Keratinocyte (primary cell): ENCODE results near the gene MPZL1.

Experiments
- CTCF ChIP-seq, 3 experiments: IDR thresholded peaks in 1 of 3; conservative IDR thresholded peaks in 1 of 3; optimal IDR thresholded peaks in 1 of 3; 2 replicates in 2 of 3; 3 replicates in 1 of 3; pipeline versions ENCODE3 to v1.5.1; 2011; ENCODE audit warnings: low read length in 3 of 3, mild to moderate bottlenecking in 3 of 3, moderate library complexity in 2 of 3, control low read depth in 1 of 3, inconsistent platforms in 1 of 3; ENCODE audit not compliant: insufficient read depth in 2 of 3; ENCODE audit errors: extremely low read depth in 1 of 3
- EZH2 ChIP-seq: IDR thresholded peaks from one replicate; pipeline ENCODE4 v1.6.1; 2012; ENCODE audit warnings: inconsistent platforms, mild to moderate bottlenecking, low read length, moderate library complexity

GRCh38 chr1:167687919-167688519, 33.8 kb upstream of the MPZL1 start:
- TF ChIP-seq CTCF (optimal IDR thresholded peaks at IDR 0.05 in 1 of 3, IDR thresholded peaks at IDR 0.05 in 1 of 3, conservative IDR thresholded peaks at IDR 0.05 in 1 of 3; ENCODE audit: extremely low read depth in 1 of 3, insufficient read depth in 2 of 3, low read length in 3 of 3) (peak; percentile 74 to 88 (median 80)), EZH2 (no peak)
